ENCODE results near the gene NT5C3A.
A peak's percentile ranks its signal among the peaks of the same experiment; 100 is the strongest.
"Not testable (repeated sequence)": the region's sequence is repeated elsewhere in the genome, so short reads cannot be mapped to it uniquely, and the experiment has no call there.

The NT5C3A gene

DNA sequence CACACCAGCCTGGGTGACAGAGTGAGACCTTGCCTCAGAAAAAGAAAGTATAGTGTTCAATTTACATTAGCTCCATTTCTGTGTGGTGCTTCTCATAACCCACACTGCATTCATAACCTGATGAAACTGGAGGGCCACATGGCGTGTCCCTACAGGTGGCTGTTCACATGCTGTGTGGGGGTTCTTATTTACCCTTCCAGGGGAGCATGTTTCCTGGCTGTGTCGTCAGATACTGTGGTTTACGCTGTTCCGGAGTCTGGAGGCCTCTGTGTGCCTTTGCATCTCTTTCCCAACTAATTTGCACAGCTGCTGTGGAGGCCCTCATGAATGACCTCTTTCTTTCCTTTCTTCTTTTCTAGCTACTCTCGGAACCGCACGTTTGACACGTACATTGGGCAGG is 74.4 kb downstream of the NT5C3A start:
- DNase-seq (ENCODE audit: low spot score); FAIRE-seq: not testable (repeated sequence)

DNA sequence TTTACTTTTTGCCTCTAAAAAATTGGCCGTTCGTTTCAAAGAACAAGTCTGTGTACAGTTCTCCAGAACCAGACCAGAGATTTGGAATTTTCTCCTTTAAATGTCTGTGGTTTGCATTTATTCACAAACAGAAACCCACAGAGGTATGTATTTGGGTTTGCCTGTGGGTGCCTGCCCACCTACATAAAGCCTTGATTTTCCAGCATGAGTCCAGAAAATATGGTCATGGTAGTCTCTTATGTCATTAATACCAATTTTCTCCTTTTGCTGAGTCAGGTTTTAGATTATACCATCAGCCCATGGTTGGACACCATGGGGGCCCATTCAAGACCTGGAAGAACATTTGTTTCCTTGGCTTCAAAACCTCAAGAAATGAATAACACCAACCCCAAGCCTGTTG is 82.7 kb downstream of the NT5C3A start:
- peak; percentile 42 for FAIRE-seq
- DNase-seq (ENCODE audit: low spot score): not testable (repeated sequence)

DNA sequence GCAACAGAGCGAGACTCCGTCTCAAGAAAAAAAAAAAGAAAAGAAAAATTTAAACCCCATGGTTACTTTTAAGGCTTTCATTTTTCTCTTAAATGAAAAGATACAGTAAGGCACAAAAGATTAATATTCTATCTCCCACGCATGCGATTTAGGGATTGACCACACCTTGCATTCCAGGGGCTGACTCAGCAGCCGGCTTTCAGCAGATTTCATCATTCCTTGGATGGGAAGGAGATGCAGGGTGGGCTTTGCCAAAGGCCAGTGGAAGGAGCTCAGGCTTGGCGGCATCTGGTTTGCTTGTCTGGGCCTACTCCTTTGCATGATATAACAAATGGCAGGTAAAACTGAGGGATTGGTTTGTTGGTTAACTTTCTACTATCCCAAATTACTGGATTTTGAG is 83.3 kb downstream of the NT5C3A start:
- peak; percentile 66 for DNase-seq (ENCODE audit: low spot score)

GRCh38 chr7:32977159-32977558 is 85.4 kb downstream of the NT5C3A start:
- DNase-seq (ENCODE audit: low spot score); FAIRE-seq: not testable (repeated sequence)

More for the DNA sequence above, 83.3 kb downstream of the NT5C3A start:
- not testable (repeated sequence) for FAIRE-seq

GRCh38 chr7:32971967-32972366 is 90.6 kb downstream of the NT5C3A start:
- DNase-seq (ENCODE audit: low spot score): not testable (repeated sequence)
- FAIRE-seq: peak; percentile 35

GRCh38 chr7:32967268-32967582 is 95.4 kb downstream of the NT5C3A start:
- DNase-seq (ENCODE audit: low spot score); FAIRE-seq: not testable (repeated sequence)

- not testable (repeated sequence) for DNase-seq (ENCODE audit: low spot score); FAIRE-seq
These were observed 95.9 kb downstream of the NT5C3A start for GRCh38 chr7:32966489-32967267.

DNA sequence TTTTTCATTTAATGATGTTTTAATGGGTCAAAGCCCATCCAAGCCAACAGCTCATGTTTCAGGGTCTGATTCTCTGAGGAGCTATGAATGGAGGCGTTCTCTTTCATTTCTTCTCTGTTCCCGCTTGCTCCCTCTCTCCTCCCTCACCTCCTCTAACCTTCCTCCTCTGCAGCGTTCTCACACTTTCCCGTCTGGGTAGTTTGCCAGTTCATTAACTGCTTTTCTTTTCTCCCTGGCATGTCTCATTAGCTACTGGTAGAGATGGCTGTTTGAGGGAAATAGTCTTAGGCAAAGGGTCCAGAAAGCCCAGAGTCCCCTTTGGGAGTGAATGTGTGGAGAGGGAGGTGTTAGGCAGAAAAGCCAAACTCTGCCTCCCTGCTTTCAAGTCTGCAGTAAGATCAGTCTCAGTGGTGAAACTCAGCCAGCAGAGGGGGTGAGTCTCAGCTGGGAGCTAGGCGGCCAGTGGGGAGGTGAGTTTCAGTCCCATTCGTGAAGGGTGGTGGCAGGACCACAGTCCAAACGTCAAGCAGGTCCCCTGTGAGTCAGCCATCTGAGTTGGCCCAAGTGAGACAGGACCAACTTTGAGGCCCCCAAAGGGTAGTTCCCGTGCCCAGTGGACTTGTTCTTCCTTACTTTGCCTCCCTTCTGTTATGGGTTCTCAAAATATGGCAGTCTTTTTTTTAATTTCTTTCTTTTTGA is 98.0 kb downstream of the NT5C3A start:
- not testable (repeated sequence) for DNase-seq (ENCODE audit: low spot score)
- FAIRE-seq: peak; percentile 98
